SK-N-SH (cell line): Measurements from ENCODE around the gene APC2. TPM values are rescaled to one million over a fixed set of nuclear protein-coding genes. Genes with fewer than 3 reads are reported as not detected.

ENCODE experiments used
- CTCF ChIA-PET: fragments of 300-600, 350-600 bp; formaldehyde crosslinking; extraction: SDS; loops from one replicate; lab custom pipeline; 2021; lab: Yijun Ruan, JAX
- POLR2A ChIA-PET: fragments of 350-600 bp; sonication (Branson Sonifier 250); formaldehyde crosslinking; extraction: SDS; loops from one replicate; lab custom pipeline; 2020; ENCODE audit warnings: antibody characterized with exemption, inconsistent platforms; lab: Yijun Ruan, JAX
- DNase-seq: peaks from one replicate; pipeline ENCODE4 v3.0.0; 2012
- H2AFZ ChIP-seq: fragments of 200-600 bp; sonication (generic); 2 replicates; pipeline ENCODE4 v1.8.1; 2016; ENCODE audit warnings: antibody characterized with exemption, mild to moderate bottlenecking, low read depth
- H3F3A ChIP-seq: fragments of 200-600 bp; sonication (generic); replicated peaks from 2 replicates; pipeline ENCODE3; 2016; ENCODE audit warnings: antibody characterized with exemption, mild to moderate bottlenecking; ENCODE audit not compliant: insufficient read depth
- H3K27ac ChIP-seq, 2 experiments: fragments of 200-500 bp in 1 of 2; fragments of 200-600 bp in 1 of 2; sonication (Bioruptor generic) in 1 of 2; sonication (generic), shearing (Covaris generic) in 1 of 2; 2 replicates each; pipeline versions ENCODE4 v1.5.1 to v1.6.1; 2014 to 2016; ENCODE audit warnings: low read depth in 2 of 2, inconsistent platforms in 1 of 2, low read length in 1 of 2, mild to moderate bottlenecking in 1 of 2, mixed read lengths in 1 of 2
- H3K27me3 ChIP-seq: fragments of 200-600 bp; sonication (generic), shearing (Covaris generic); 2 replicates; pipeline ENCODE4 v1.6.1; 2016; ENCODE audit warnings: mixed run types; ENCODE audit not compliant: insufficient read depth
- H3K36me3 ChIP-seq, 2 experiments: fragments of 200-500 bp in 1 of 2; fragments of 200-600 bp in 1 of 2; sonication (Bioruptor generic) in 1 of 2; sonication (generic) in 1 of 2; replicated peaks in 1 of 2; 2 replicates each; pipeline versions ENCODE3 to v1.5.1; 2014 to 2016; ENCODE audit warnings: low read length in 1 of 2, mild to moderate bottlenecking in 1 of 2; ENCODE audit not compliant: insufficient read depth in 2 of 2, control insufficient read depth in 1 of 2
- H3K4me1 ChIP-seq, 2 experiments: fragments of 200-500 bp in 1 of 2; fragments of 200-600 bp in 1 of 2; sonication (Bioruptor generic) in 1 of 2; sonication (generic), shearing (Covaris generic) in 1 of 2; 2 replicates each; pipeline versions ENCODE4 v1.5.1 to v1.6.1; 2014 to 2016; ENCODE audit warnings: low read depth in 1 of 2, low read length in 1 of 2, mixed run types in 1 of 2; ENCODE audit not compliant: insufficient read depth in 2 of 2, control insufficient read depth in 1 of 2
- H3K4me2 ChIP-seq: fragments of 200-600 bp; sonication (generic), shearing (Covaris generic); 2 replicates; pipeline ENCODE4 v1.6.1; 2017; ENCODE audit warnings: mixed run types
- H3K4me3 ChIP-seq, 2 experiments: fragments of 200-500 bp in 1 of 2; fragments of 200-600 bp in 1 of 2; sonication (Bioruptor generic) in 1 of 2; sonication (generic), shearing (Covaris generic) in 1 of 2; 2 replicates each; pipeline versions ENCODE4 v1.5.1 to v1.8.1; 2014 to 2016; ENCODE audit warnings: low read depth in 2 of 2, inconsistent platforms in 1 of 2, low read length in 1 of 2, mild to moderate bottlenecking in 1 of 2, mixed read lengths in 1 of 2, moderate library complexity in 1 of 2
- H3K79me2 ChIP-seq: fragments of 200-600 bp; sonication (generic); 2 replicates; pipeline ENCODE4 v1.8.1; 2017; ENCODE audit warnings: mild to moderate bottlenecking; ENCODE audit not compliant: insufficient read depth
- H3K9ac ChIP-seq: fragments of 200-600 bp; sonication (generic); 2 replicates; pipeline ENCODE4 v1.6.1; 2017; ENCODE audit warnings: mixed run types
- H3K9me2 ChIP-seq: fragments of 200-600 bp; sonication (generic); 2 replicates; pipeline ENCODE4 v1.6.1; 2017; ENCODE audit warnings: mixed run types
- H3K9me3 ChIP-seq: fragments of 200-600 bp; sonication (generic); 2 replicates; pipeline ENCODE4 v1.6.1; 2017; ENCODE audit warnings: mixed run types, mild to moderate bottlenecking, moderate library complexity
- H4K20me1 ChIP-seq: fragments of 200-600 bp; sonication (generic); 2 replicates; pipeline ENCODE4 v1.6.1; 2017; ENCODE audit warnings: mild to moderate bottlenecking, mixed run types; ENCODE audit not compliant: insufficient read depth
- ELF1 ChIP-seq: IDR thresholded peaks from 2 replicates; pipeline ENCODE4 v1.4.0; 2012
- EZH2phosphoT487 ChIP-seq: fragments of 200-600 bp; sonication (generic); IDR thresholded peaks from 2 replicates; pipeline ENCODE4 v1.6.1; 2017; ENCODE audit warnings: low read depth, mixed run types, mild to moderate bottlenecking, antibody characterized with exemption, moderate library complexity, borderline replicate concordance
- FOXM1 ChIP-seq: IDR thresholded peaks from 2 replicates; pipeline ENCODE4 v1.4.0; 2012; ENCODE audit warnings: low read depth, mild to moderate bottlenecking
- GABPA ChIP-seq: IDR thresholded peaks from 2 replicates; pipeline ENCODE4 v1.4.0; 2012; ENCODE audit warnings: low read depth, mild to moderate bottlenecking
- JUND ChIP-seq: IDR thresholded peaks from 2 replicates; pipeline ENCODE4 v1.4.0; 2012
- MEF2A ChIP-seq: IDR thresholded peaks from 2 replicates; pipeline ENCODE4 v1.4.0; 2012; ENCODE audit warnings: low read depth, borderline replicate concordance
- NFIC ChIP-seq: IDR thresholded peaks from 2 replicates; pipeline ENCODE4 v1.4.0; 2012; ENCODE audit warnings: borderline replicate concordance
- NRF1 ChIP-seq: IDR thresholded peaks from 2 replicates; pipeline ENCODE4 v1.6.1; 2012; ENCODE audit warnings: low read depth, mild to moderate bottlenecking, low read length
- POLR2AphosphoS5 ChIP-seq: IDR thresholded peaks from 2 replicates; pipeline ENCODE4 v1.6.1; 2012; ENCODE audit warnings: low read depth, low read length
- RAD21 ChIP-seq: IDR thresholded peaks from 2 replicates; pipeline ENCODE4 v1.6.1; 2012; ENCODE audit warnings: mild to moderate bottlenecking, low read length
- RCOR1 ChIP-seq: fragments of 150-350 bp; IDR thresholded peaks from 2 replicates; pipeline ENCODE4 v1.6.1; 2017; ENCODE audit warnings: antibody characterized with exemption, low read length
- RFX5 ChIP-seq: IDR thresholded peaks from 2 replicates; pipeline ENCODE4 v1.6.1; 2012; ENCODE audit warnings: mild to moderate bottlenecking, improper control_type of control experiment, low read length
- SMC3 ChIP-seq: IDR thresholded peaks from 2 replicates; pipeline ENCODE4 v1.6.1; 2012; ENCODE audit warnings: low read depth, low read length, improper control_type of control experiment
- TAF1 ChIP-seq: IDR thresholded peaks from 2 replicates; pipeline ENCODE4 v1.6.1; 2012; ENCODE audit warnings: low read depth, mild to moderate bottlenecking, low read length, moderate library complexity, borderline replicate concordance
- TCF12 ChIP-seq: IDR thresholded peaks from 2 replicates; pipeline ENCODE4 v1.4.0; 2012
- WGBS: methylation state at CpG from one replicate; pipeline ENCODE4 v1.1.6; 2017; ENCODE audit warnings: low lambda C conversion rate; 5-methylcytosine and 5-hydroxymethylcytosine counted together
- polyA plus RNA-seq, 3 experiments: library from polyadenylated mRNA; depleted of rRNA; stranded (reverse); fragments of >200 nt; gene quantifications; 2 replicates each; pipeline ENCODE4 v1.2.3, GENCODE V29; 2012
- TF ChIP-seq, protein P1 (sequence below): IDR thresholded peaks from 2 replicates; pipeline ENCODE4; 2012
- TF ChIP-seq, protein P2 (sequence below): IDR thresholded peaks from 2 replicates; pipeline ENCODE4 v1.4.0; 2012; ENCODE audit warnings: low read depth
- TF ChIP-seq, protein P3 (sequence below): IDR thresholded peaks from 2 replicates; pipeline ENCODE4 v1.4.0; 2012; ENCODE audit warnings: low read depth, borderline replicate concordance
- TF ChIP-seq, protein P4 (sequence below): fragments of 150-350 bp; IDR thresholded peaks from 2 replicates; pipeline ENCODE4 v1.6.1; 2016; ENCODE audit warnings: mild to moderate bottlenecking, low read depth, low read length

The APC2 gene
- polyA plus RNA-seq, 1 of the 3 experiments (the other 2 are of a cell fraction): 1.3 TPM

DNA sequence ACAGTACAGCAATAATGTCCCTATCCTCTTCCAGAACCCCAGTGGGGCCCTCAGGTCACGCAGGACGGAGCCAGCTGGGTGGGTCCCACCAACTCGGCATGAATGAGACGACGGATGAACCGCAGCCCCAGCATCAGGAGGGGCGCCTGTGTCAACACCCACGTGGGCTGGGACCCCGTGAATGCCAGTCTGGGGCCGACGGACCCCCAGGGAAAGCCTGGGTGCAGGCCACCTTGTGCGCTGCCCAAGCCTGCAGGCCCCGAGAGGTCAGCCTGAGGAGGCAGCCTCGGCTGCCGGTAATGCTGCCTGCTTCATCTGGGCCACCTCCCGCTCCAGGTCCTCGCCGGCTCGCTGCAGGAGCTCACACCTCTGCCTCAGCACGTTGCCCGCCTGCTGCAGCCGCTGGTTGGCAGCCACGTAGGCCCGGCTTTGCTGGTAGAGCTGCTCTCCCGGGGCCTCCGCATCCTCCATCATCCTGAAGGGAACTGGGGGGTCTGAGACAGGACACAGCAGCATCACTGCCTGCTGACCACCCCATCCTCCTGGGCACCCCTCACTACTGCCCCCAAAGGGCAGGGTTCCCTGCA lies 24.9 kb downstream of the APC2 start:
- Histone ChIP-seq H3K9me2 (no peaks in the 10 kb centered on the region), H3K79me2 (peaks cover 52% of the 10 kb centered on the region), H3K36me3 (peaks cover 7 to 17% of the 10 kb centered on the region in 2 experiments), H3K4me1 (peaks cover 3 to 16% of the 10 kb centered on the region in 2 experiments; a peak in 1 of 4 replicates), H3K4me2 (no peak overlapping the region), H3K27me3 (no peaks in the 10 kb centered on the region), H2AFZ (no peak overlapping the region), H4K20me1 (peaks cover 36% of the 10 kb centered on the region), H3K9ac (no peak overlapping the region), H3K27ac (no peak overlapping the region), H3F3A (no peaks in the 10 kb centered on the region), H3K9me3 (no peaks in the 10 kb centered on the region), H3K4me3 (no peak overlapping the region)
- CTCF ChIA-PET: no interaction called here
- POLR2A ChIA-PET: interaction anchor here (2.0 kb wide), 1 partner anchor 19 kb away, joined by 10 read pairs; no protein-coding TSS in a partner anchor
- no peak for TF ChIP-seq RFX5
- TF ChIP-seq, protein P1, sequence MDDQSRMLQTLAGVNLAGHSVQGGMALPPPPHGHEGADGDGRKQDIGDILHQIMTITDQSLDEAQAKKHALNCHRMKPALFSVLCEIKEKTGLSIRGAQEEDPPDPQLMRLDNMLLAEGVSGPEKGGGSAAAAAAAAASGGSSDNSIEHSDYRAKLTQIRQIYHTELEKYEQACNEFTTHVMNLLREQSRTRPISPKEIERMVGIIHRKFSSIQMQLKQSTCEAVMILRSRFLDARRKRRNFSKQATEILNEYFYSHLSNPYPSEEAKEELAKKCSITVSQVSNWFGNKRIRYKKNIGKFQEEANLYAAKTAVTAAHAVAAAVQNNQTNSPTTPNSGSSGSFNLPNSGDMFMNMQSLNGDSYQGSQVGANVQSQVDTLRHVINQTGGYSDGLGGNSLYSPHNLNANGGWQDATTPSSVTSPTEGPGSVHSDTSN: no peak
- 94% methylated on average over 10 of the region's 26 CpGs for WGBS
- DNase-seq: peak; percentile 25

DNA sequence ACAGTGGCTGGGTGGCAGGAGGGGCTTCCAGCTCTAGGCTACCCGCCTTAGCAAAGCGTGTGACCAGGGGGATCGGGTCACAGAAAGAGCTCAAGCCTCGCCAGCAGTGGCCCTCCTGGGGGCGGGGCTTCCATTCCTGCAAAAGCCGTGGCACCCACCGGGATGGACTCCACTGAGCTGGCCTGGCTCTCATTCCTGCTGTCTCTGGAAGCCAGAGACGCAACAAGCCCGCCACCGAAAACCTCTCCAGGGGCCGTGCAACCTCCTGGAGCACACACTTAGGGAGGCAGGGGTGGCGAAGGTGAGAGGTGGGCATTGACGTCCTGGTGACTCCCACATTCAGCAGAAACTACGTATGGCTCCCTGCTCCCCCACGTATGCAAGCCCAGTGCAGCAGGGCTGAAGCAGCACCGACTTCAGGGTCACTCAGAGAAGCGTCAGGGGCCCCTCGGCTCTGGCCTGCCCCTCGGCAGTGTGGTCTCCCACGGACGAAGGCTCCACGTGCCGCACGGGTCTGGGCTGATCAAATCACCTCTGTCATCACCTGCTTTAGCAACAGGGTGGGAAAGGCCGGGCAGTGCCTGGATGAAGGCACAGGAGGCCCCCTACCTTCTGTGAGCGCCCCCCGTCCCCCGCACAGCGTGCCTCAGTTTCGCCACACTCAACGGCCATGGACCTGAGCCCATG lies 26.0 kb downstream of the APC2 start:
- ChIA-PET CTCF (no interaction called here), POLR2A (no interaction called here)
- TF ChIP-seq ELF1 (no peak), RCOR1 (no peak), RAD21 (no peak), FOXM1 (no peak), EZH2phosphoT487 (no peak), SMC3 (no peak), POLR2AphosphoS5 (no peak), MEF2A (no peak), NRF1 (no peak), GABPA (no peak), JUND (no peak), TAF1 (no peak), NFIC (no peak), TCF12 (no peak)
- TF ChIP-seq, protein P2, sequence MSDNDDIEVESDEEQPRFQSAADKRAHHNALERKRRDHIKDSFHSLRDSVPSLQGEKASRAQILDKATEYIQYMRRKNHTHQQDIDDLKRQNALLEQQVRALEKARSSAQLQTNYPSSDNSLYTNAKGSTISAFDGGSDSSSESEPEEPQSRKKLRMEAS: no peak
- TF ChIP-seq, protein P3, sequence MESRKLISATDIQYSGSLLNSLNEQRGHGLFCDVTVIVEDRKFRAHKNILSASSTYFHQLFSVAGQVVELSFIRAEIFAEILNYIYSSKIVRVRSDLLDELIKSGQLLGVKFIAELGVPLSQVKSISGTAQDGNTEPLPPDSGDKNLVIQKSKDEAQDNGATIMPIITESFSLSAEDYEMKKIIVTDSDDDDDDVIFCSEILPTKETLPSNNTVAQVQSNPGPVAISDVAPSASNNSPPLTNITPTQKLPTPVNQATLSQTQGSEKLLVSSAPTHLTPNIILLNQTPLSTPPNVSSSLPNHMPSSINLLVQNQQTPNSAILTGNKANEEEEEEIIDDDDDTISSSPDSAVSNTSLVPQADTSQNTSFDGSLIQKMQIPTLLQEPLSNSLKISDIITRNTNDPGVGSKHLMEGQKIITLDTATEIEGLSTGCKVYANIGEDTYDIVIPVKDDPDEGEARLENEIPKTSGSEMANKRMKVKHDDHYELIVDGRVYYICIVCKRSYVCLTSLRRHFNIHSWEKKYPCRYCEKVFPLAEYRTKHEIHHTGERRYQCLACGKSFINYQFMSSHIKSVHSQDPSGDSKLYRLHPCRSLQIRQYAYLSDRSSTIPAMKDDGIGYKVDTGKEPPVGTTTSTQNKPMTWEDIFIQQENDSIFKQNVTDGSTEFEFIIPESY: no peak
- TF ChIP-seq, protein P4, sequence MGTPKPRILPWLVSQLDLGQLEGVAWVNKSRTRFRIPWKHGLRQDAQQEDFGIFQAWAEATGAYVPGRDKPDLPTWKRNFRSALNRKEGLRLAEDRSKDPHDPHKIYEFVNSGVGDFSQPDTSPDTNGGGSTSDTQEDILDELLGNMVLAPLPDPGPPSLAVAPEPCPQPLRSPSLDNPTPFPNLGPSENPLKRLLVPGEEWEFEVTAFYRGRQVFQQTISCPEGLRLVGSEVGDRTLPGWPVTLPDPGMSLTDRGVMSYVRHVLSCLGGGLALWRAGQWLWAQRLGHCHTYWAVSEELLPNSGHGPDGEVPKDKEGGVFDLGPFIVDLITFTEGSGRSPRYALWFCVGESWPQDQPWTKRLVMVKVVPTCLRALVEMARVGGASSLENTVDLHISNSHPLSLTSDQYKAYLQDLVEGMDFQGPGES: no peak
- TF ChIP-seq, protein P1: no peak
- no peak overlapping the region for H3K27ac ChIP-seq
- H4K20me1 ChIP-seq: peaks cover 36% of the 10 kb centered on the region
- H3K4me3 ChIP-seq: no peak overlapping the region
- H3K9ac ChIP-seq: no peak overlapping the region
- no peak for DNase-seq
- H3K79me2 ChIP-seq: peaks cover 51% of the 10 kb centered on the region
- no peaks in the 10 kb centered on the region for H3K9me3 ChIP-seq
- 99% methylated on average over 14 of the region's 31 CpGs for WGBS
- no peaks in the 10 kb centered on the region for H3K27me3 ChIP-seq
- H3K4me1 ChIP-seq: peaks cover 3 to 16% of the 10 kb centered on the region in 2 experiments; a peak in 1 of 4 replicates
- no peak overlapping the region for H3K4me2 ChIP-seq
- peaks cover 7 to 17% of the 10 kb centered on the region in 2 experiments for H3K36me3 ChIP-seq
- no peaks in the 10 kb centered on the region for H3K9me2 ChIP-seq
- no peak overlapping the region for H2AFZ ChIP-seq
- peaks cover 4% of the 10 kb centered on the region for H3F3A ChIP-seq
